Mesendoderm (in vitro differentiated cells): ENCODE data around the gene NNAT.

Source experiments
- DNase-seq: peaks from one replicate; pipeline ENCODE4 v3.0.0; 2013
- H2AK5ac ChIP-seq: 2 replicates; pipeline ENCODE4 v1.6.1; 2013; ENCODE audit warnings: low read length, inconsistent platforms
- H2BK120ac ChIP-seq: 2 replicates; pipeline ENCODE4 v1.6.1; 2013; ENCODE audit warnings: low read depth, mild to moderate bottlenecking, low read length, moderate library complexity, mixed read lengths
- H2BK15ac ChIP-seq: replicated peaks from 2 replicates; pipeline ENCODE4 v1.6.1; 2013; ENCODE audit warnings: low read depth, mild to moderate bottlenecking, moderate library complexity
- H2BK5ac ChIP-seq: 2 replicates; pipeline ENCODE4 v1.6.1; 2013; ENCODE audit warnings: low read length, inconsistent platforms
- H3K18ac ChIP-seq: 2 replicates; pipeline ENCODE4 v1.6.1; 2013; ENCODE audit warnings: mild to moderate bottlenecking, low read length, mixed read lengths
- H3K23ac ChIP-seq: one replicate; pipeline ENCODE4 v1.6.1; 2013; ENCODE audit warnings: low read length
- H3K27ac ChIP-seq: 2 replicates; pipeline ENCODE4 v1.5.1; 2013; ENCODE audit warnings: low read depth, mild to moderate bottlenecking, inconsistent platforms, low read length, moderate library complexity
- H3K27me3 ChIP-seq: 2 replicates; pipeline ENCODE4 v1.6.1; 2013; ENCODE audit warnings: low read length, control low read depth, mild to moderate bottlenecking, inconsistent platforms; ENCODE audit not compliant: insufficient read depth, poor library complexity
- H3K36me3 ChIP-seq: 2 replicates; pipeline ENCODE4 v1.6.1; 2013; ENCODE audit warnings: low read length, inconsistent platforms; ENCODE audit not compliant: control insufficient read depth, insufficient read depth
- H3K4ac ChIP-seq: one replicate; pipeline ENCODE4 v1.6.1; 2013; ENCODE audit warnings: low read depth, mild to moderate bottlenecking, low read length, moderate library complexity
- H3K4me1 ChIP-seq: 2 replicates; pipeline ENCODE4 v1.6.1; 2013; ENCODE audit warnings: low read depth, low read length, inconsistent platforms; ENCODE audit not compliant: control insufficient read depth
- H3K4me2 ChIP-seq: 2 replicates; pipeline ENCODE4 v1.6.1; 2013; ENCODE audit warnings: low read length
- H3K4me3 ChIP-seq: 2 replicates; pipeline ENCODE4 v1.5.1; 2013; ENCODE audit warnings: mild to moderate bottlenecking, low read length
- H3K56ac ChIP-seq: one replicate; pipeline ENCODE4 v1.6.1; 2013; ENCODE audit warnings: low read length
- H3K79me1 ChIP-seq: 2 replicates; pipeline ENCODE4 v1.6.1; 2013; ENCODE audit warnings: low read length, inconsistent platforms
- H3K79me2 ChIP-seq: 2 replicates; pipeline ENCODE4 v1.6.1; 2013; ENCODE audit warnings: mild to moderate bottlenecking, low read length; ENCODE audit not compliant: control insufficient read depth, insufficient read depth
- H3K9ac ChIP-seq: 2 replicates; pipeline ENCODE4 v1.6.1; 2013; ENCODE audit warnings: low read length, inconsistent platforms
- H4K5ac ChIP-seq: one replicate; pipeline ENCODE4 v1.6.1; 2013; ENCODE audit warnings: low read length
- H4K8ac ChIP-seq: one replicate; pipeline ENCODE4 v1.6.1; 2013; ENCODE audit warnings: low read depth, mild to moderate bottlenecking, control low read depth, low read length, moderate library complexity
- WGBS: extraction: QIAGEN DNeasy Blood & Tissue Kit; methylation state at CpG from one replicate; pipeline ENCODE4 v1.1.7; 2013; ENCODE audit warnings: low lambda C conversion rate, missing lambda C conversion rate; ENCODE audit not compliant: insufficient coverage; ENCODE audit errors: extremely low coverage; 5-methylcytosine and 5-hydroxymethylcytosine counted together

Gene NNAT

DNA sequence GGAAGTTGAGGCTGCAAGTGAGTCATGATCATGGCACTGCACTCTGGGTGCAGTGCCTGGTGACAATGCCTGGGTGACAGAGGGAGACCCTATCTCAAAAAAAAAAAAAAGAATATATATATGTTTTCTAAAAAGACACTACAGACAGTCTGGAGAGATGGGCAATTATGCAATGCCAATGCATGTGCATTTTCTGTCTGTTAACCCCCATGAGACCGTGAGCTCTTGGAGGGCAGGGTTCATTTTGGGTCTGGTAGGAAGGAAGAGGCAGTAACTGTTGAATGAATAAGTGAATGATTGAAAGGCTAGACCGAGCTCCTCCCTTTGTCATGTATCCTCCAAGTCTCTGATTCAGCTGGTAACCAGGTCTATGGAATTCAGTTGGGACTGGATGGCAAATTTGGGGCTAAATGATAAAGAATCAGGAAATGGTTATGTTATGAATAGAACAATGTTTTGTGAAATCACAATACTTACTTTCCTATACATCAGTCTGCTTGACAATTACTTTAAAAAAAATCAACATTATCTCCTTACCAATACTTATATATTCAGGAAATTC is 12.2 kb downstream of the NNAT start:
- WGBS: no CpG with 5 or more reads among the region's 2 CpGs

DNA sequence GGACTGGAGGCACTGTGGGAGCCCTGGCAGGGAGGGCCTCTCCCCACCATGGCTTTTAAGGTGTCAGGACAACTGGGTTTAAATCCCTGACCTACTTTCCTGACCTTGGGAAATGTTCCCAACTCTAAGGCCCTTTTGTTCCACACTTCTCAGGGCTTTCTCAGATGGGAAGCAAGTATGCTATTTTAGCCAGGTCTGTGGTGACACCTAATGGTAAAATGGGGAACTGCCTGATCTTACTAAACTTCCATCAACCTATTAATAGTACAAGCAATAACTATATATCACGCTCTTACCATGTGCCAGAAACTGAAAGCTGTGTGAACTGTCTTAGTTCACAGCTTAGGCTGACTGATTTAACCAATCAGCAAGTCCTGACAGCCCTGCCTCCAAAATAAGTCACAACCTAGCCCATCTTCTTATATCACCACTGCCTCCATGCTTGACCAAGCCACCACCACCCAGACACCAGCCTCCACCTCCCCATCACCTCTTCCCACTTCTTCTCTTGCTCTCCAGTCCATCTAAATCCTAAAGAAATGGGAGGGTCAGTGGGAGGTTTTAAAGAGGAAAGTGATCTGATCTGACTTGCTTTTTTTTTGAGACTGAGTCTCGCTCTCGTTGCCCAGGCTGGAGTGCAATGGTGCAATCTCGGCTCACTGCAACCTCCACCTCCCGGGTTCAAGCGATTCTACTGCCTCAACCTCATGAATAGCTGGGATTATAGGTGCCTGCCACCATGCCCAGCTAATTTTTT is 13.5 kb downstream of the NNAT start:
- H3K27ac ChIP-seq: no peak overlapping the region
- H3K79me2 ChIP-seq: no peaks in the 10 kb centered on the region
- H4K8ac ChIP-seq: no peak overlapping the region
- no peak overlapping the region for H3K4me3 ChIP-seq
- no peak overlapping the region for H2BK15ac ChIP-seq
- no peak overlapping the region for H3K4ac ChIP-seq
- H2AK5ac ChIP-seq: no peak overlapping the region
- H3K36me3 ChIP-seq: no peaks in the 10 kb centered on the region
- no CpG with 5 or more reads among the region's 6 CpGs for WGBS
- no peaks in the 10 kb centered on the region for H3K27me3 ChIP-seq
- no peaks in the 10 kb centered on the region for H3K4me1 ChIP-seq
- no peak overlapping the region for H3K23ac ChIP-seq
- H3K9ac ChIP-seq: no peak overlapping the region
- H2BK5ac ChIP-seq: no peak overlapping the region
- no peak overlapping the region for H3K4me2 ChIP-seq
- H4K5ac ChIP-seq: no peak overlapping the region
- H3K79me1 ChIP-seq: no peaks in the 10 kb centered on the region
- H2BK120ac ChIP-seq: no peak overlapping the region
- no peak overlapping the region for H3K56ac ChIP-seq
- peak; percentile 77 for DNase-seq
- no peak overlapping the region for H3K18ac ChIP-seq

More for the DNA sequence above, 12.2 kb downstream of the NNAT start:
- Histone ChIP-seq H3K79me1 (no peaks in the 10 kb centered on the region), H3K4me2 (no peak overlapping the region), H3K79me2 (no peaks in the 10 kb centered on the region), H3K4me1 (no peaks in the 10 kb centered on the region), H4K8ac (no peak overlapping the region), H3K9ac (no peak overlapping the region), H2AK5ac (no peak overlapping the region), H3K18ac (no peak overlapping the region), H3K36me3 (no peaks in the 10 kb centered on the region), H2BK120ac (no peak overlapping the region), H3K27ac (no peak overlapping the region), H2BK15ac (no peak overlapping the region), H3K23ac (no peak overlapping the region), H3K4me3 (no peak overlapping the region), H3K27me3 (no peaks in the 10 kb centered on the region), H4K5ac (no peak overlapping the region), H2BK5ac (no peak overlapping the region), H3K56ac (no peak overlapping the region), H3K4ac (no peak overlapping the region)
- DNase-seq: no peak

DNA sequence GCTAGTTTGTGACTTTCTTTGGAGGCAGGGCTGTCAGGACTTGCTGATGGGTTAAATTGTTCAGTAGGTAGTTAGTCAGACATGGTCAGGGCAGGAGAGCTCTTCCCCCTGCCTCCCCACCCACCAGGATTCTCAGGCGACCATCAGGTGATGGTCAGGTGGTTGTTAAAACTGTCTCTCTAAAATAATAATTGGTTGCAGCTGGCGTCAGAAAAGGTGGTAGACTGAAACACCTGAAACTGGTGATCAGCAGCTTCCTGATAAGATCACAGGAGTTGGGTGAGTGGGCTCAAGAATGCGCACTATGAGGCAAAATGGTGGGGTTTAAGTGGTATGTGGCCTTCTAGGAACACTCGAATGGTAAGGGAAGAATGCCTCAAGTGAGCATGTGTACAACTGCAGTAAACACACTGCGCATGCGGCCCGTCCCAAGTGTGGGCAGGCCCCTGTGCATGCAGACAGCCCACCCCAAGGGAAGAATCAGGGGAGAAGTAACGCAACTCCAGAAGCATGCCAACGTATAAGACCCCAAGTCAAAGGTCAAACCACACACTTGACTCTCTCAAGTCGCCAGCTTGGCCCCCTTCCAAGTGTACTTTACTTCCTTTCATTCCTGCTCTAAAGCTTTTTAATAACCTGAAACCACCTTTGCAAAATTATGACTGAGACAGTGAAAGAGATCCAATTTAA is 14.5 kb downstream of the NNAT start:
- Histone ChIP-seq H2BK5ac (no peak overlapping the region), H3K27ac (no peak overlapping the region), H3K56ac (no peak overlapping the region), H3K4me1 (no peaks in the 10 kb centered on the region), H3K4me2 (no peak overlapping the region), H3K4ac (no peak overlapping the region), H3K23ac (no peak overlapping the region), H2BK120ac (no peak overlapping the region), H3K18ac (no peak overlapping the region), H3K4me3 (no peak overlapping the region), H3K9ac (no peak overlapping the region), H4K8ac (no peak overlapping the region), H3K79me1 (no peaks in the 10 kb centered on the region), H2BK15ac (no peak overlapping the region), H2AK5ac (no peak overlapping the region), H3K36me3 (no peaks in the 10 kb centered on the region), H3K79me2 (no peaks in the 10 kb centered on the region), H3K27me3 (no peaks in the 10 kb centered on the region), H4K5ac (no peak overlapping the region)
- no CpG with 5 or more reads among the region's 10 CpGs for WGBS
- no peak for DNase-seq

DNA sequence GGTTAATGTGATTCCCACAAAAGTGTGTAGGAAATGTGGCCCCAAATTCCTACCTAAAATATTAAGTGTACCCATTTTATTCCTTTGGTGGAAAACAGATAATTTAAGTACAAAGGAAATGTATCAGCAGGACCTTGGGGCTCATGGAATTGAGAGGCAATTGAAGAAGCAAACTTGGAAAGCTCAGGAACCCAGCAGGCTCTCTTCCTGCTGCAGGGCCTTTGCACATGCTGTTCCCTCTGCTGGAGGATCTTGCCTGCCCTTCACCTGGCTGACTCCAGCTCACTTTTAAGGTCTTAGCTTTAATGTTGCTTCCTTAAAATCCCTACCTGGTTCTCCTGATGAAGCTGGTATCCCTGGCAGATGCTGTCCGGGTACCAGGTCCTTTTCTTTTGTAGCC is 16.5 kb downstream of the NNAT start:
- H3K18ac ChIP-seq: no peak overlapping the region
- H3K79me1 ChIP-seq: no peaks in the 10 kb centered on the region
- H3K4ac ChIP-seq: no peak overlapping the region
- H4K5ac ChIP-seq: no peak overlapping the region
- H2BK5ac ChIP-seq: no peak overlapping the region
- no peak overlapping the region for H3K23ac ChIP-seq
- no peaks in the 10 kb centered on the region for H3K36me3 ChIP-seq
- DNase-seq: no peak
- no CpG with 5 or more reads among the region's 1 CpG for WGBS
- no peak overlapping the region for H4K8ac ChIP-seq
- no peak overlapping the region for H3K27ac ChIP-seq
- no peaks in the 10 kb centered on the region for H3K79me2 ChIP-seq
- no peak overlapping the region for H2AK5ac ChIP-seq
- no peak overlapping the region for H3K4me3 ChIP-seq
- H2BK15ac ChIP-seq: no peak overlapping the region
- no peaks in the 10 kb centered on the region for H3K4me1 ChIP-seq
- no peak overlapping the region for H3K4me2 ChIP-seq
- no peak overlapping the region for H2BK120ac ChIP-seq
- H3K9ac ChIP-seq: no peak overlapping the region
- no peak overlapping the region for H3K56ac ChIP-seq
- H3K27me3 ChIP-seq: no peaks in the 10 kb centered on the region

DNA sequence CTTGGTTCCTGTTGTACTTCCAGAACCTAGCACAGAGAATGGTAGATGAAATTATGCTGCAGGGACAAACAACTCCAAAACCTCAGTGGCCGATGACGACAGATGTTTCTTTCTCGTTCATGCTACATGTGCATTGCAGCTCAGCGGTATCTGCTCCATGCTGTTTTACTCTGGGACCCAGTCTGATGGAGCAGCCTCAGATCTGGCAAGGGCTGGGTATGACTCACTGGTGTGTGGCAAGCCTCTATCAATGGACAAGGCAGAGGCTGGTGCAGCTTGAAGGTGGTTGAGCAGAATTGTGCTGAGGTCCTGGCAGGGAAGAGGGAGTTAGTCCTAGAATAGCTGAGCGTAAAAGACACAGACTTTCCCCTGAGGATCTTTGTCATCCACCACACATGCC is 17.0 kb downstream of the NNAT start:
- H3K27ac ChIP-seq: no peak overlapping the region
- no peak overlapping the region for H2BK120ac ChIP-seq
- H3K56ac ChIP-seq: no peak overlapping the region
- no peak overlapping the region for H2BK15ac ChIP-seq
- WGBS: no CpG with 5 or more reads among the region's 5 CpGs
- H3K4me3 ChIP-seq: no peak overlapping the region
- no peak overlapping the region for H4K8ac ChIP-seq
- no peak overlapping the region for H3K4ac ChIP-seq
- H3K27me3 ChIP-seq: no peaks in the 10 kb centered on the region
- H3K79me2 ChIP-seq: no peaks in the 10 kb centered on the region
- no peak overlapping the region for H2BK5ac ChIP-seq
- H3K9ac ChIP-seq: no peak overlapping the region
- no peaks in the 10 kb centered on the region for H3K36me3 ChIP-seq
- H3K18ac ChIP-seq: no peak overlapping the region
- H3K4me2 ChIP-seq: no peak overlapping the region
- H2AK5ac ChIP-seq: no peak overlapping the region
- no peaks in the 10 kb centered on the region for H3K79me1 ChIP-seq
- no peaks in the 10 kb centered on the region for H3K4me1 ChIP-seq
- no peak overlapping the region for H4K5ac ChIP-seq
- no peak overlapping the region for H3K23ac ChIP-seq
- no peak for DNase-seq
